GM18873 (cell line): ENCODE measurements around the gene ARMS2.

Experiments used
- ATAC-seq: cut with Tn5 transposase; IDR thresholded peaks from one replicate; pipeline ENCODE4 v1.9.1; 2021; ENCODE audit warnings: mild to moderate bottlenecking, moderate library complexity, moderate number of reproducible peaks; ENCODE audit not compliant: unreplicated experiment, low FRiP score

Gene ARMS2

DNA sequence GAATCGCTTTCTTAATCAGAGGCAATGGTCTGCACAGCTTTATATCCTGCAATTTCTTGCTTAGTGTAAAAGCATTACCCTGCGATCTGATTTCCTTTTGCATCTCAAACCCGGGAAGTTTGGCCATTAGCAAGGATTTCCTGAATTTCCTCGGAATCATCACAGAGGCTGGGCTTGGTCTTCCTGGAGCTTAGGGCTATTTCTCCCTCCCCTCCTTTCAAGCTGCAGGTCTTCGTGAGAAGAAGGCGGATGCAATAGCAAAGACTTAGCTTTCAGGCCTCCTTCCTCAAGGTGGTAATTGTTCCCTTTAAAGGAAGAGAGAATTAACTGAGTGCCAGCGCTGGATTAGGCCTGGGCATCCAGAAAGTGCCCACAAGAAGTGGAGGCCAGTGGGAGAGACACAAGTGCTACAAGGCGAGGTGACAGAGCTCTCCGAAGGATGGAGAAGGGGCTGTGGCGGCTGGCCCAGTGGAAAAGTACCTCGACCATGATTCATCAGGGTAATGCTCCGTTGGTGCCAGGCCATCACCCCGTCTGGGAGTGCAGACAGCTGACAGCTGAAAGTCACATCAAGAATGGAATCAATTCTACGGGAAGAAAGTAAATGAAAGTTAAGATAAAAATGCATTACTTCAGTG is 4.0 kb upstream of the ARMS2 start:
- ATAC-seq = no peak

DNA sequence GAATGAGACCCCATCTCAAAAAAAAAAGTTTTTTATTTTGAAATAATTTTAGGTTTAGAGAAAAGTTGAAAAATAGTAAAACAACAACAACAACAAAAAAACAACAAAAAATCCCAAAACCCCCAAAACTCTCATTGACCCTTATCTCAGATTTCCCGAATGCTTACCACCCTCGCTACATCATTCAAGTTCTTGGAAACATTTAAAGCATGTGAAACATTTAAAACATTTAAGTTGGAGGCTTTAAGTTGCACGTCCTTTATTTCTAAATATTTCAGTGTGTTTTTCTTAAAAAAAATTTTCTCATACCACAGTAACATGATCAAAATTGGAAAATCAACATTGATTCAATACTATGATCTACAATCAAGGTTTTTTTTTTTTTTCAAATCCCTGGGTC is 382 bp upstream of the ARMS2 start:
- ATAC-seq = no peak

- ATAC-seq = no peak
Observed at GRCh38 chr10:122455376-122456079, 1.1 kb downstream of the ARMS2 start.

DNA sequence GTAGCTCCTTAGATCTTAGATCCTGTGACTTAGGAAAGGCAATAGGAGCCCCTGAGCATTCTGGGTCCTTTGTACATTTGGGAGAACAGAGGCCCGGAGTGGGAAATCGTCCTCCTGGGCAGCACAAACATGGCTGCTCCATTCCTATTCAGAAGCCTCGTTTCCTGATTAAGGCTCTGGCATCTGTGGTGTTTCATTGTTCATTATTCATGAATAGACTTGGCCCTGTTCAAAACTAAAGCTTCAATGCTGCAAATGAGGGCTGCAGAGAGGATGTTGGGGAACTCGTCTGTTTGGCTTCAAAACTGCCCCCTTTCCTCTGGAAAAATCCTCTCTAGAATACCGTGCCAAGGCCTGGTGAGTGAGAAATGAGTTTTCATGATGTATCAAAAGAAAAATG is 3.5 kb downstream of the ARMS2 start:
- no peak for ATAC-seq

DNA sequence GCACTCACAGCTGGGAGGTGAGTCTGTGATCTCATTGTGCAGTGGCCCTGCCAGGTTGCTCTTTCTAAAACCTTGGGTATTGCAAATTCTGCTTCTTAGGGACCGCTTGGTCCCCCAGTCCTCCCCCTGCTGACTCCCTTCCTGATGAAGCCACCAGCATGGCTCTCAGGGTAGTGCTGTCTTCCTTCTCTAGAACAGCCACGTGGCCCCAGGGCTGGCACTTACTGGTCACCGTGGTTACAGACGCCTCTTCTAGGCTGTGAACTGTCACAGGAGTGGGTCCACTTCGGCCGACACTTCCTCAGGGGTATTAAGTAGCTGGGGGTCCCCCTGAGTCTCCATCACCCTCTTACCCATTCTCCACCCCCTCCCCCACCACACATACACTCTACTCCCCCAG is 4.2 kb downstream of the ARMS2 start:
- no peak for ATAC-seq

- no peak for ATAC-seq
Observed at GRCh38 chr10:122459561-122460273, 5.3 kb downstream of the ARMS2 start.

DNA sequence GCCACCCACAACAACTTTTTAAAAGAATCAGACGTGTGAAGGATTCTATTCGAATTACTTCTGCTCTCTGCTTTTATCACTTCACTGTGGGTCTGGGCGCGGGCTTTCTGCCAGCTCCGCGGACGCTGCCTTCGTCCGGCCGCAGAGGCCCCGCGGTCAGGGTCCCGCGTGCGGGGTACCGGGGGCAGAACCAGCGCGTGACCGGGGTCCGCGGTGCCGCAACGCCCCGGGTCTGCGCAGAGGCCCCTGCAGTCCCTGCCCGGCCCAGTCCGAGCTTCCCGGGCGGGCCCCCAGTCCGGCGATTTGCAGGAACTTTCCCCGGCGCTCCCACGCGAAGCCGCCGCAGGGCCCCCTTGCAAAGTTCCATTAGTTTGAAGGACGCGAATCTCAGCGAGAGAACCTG is 6.4 kb downstream of the ARMS2 start:
- no peak for ATAC-seq

GRCh38 chr10:122461367-122461728 is 6.9 kb downstream of the ARMS2 start, which contains the start of gene HTRA1:
Gene HTRA1 (plus strand): TSS chr10:122461553. CDS start chr10:122461653, 100 bp downstream.
- ATAC-seq = no peak

DNA sequence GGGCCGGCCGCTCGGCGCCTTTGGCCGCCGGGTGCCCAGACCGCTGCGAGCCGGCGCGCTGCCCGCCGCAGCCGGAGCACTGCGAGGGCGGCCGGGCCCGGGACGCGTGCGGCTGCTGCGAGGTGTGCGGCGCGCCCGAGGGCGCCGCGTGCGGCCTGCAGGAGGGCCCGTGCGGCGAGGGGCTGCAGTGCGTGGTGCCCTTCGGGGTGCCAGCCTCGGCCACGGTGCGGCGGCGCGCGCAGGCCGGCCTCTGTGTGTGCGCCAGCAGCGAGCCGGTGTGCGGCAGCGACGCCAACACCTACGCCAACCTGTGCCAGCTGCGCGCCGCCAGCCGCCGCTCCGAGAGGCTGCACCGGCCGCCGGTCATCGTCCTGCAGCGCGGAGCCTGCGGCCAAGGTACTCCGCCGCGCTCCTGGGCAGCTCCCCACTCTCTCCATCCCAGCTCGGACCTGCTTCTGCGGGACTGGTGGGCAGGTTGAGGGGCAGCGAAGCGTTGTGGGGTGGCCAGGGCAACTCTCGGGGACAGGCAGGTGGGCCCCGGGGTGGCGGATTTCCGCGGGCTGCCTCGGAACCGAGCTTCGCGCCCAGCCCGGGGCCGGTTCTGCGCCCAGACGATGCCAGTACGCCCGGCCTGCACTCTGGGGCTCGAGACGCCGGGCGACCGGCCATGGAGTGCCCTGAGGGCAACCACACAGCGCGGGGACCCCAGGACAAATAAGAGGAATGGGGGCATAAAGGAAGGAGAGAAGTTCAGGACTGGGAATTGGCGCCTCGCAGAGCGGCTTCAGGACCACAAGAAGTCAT is 7.5 kb downstream of the ARMS2 start:
- no peak for ATAC-seq

- ATAC-seq = no peak
Observed at GRCh38 chr10:122462533-122463465, 8.3 kb downstream of the ARMS2 start.

DNA sequence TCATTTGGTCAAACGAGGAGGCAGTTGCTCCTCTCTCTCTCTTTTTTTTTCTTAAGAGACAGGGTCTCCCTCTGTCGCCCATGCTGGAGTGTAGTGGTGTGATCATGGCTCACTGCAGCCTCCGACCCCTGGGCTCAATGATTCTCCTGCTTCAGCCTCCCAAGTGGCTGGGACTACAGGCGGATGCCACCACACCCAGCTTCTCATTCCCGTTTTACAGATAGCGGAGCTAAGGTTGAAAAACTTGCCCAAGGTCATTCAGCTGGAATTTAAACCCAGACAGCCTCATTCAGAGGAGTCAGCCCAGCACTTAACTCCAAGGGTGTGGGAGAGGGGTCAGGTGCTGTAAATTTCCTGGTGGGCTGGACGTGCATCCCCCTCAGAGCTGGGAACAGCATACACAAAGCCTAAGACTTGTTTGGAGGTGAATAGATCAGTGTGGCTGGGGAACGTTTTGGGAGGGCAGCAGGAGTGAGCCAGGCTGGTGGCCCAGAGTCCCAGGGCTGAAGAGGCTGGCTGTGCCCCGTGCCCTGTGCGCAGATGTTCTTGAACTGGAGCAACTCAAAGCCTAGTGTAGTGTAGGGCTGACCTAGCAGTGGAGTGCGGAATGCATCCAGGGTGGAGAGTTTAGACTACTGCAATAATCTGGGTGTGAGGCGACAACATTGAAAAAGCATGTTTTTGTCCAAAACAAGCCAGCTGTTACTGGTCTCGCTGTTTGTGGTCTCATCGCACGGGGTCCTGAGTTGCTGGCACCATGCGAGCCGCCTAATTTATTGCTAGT is 9.2 kb downstream of the ARMS2 start:
- ATAC-seq = no peak

- no peak for ATAC-seq
Observed at GRCh38 chr10:122464250-122464510, 9.7 kb downstream of the ARMS2 start.

DNA sequence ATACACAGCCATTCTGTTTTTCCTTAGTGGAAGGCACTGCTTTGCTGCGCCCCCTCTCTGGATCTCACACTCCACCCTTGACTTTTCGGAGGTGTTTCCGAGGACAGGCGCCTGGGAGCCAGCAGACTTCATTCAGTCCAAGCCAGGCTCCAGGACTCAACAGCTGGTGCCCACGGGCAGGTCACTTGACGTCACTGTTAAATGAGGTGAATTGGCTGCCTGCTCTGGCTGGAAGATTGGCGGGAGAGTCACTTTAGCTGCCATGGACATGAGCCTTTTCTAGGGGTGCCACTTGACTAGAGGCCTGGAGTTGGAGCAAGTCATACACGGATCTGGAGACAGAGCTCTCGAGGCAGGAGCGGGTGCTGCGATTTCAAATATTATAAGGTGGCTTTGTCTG is 10.1 kb downstream of the ARMS2 start:
- ATAC-seq = no peak

- ATAC-seq = no peak
Observed at GRCh38 chr10:122465401-122466040, 11.1 kb downstream of the ARMS2 start.

DNA sequence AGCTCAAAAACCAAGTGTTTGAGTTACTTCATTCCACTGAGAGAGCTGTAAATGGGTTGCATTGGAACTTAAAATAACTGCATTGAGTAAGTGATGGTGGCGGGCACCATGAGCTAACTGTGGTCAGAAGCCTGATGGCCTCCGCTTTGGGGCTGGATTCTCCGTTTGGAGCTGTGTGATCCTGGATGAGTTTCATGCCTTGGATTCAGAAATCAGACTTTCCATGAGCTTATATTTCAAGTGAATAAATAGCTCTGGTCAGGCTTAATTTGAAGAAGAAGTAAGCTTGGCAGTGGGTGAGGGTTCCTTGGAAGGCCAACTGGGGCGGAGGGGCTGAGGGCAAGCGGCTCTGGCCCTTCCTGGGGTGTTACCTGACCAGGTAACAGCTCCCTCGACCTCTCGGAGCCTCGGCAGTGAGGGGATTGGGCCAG is 12.5 kb downstream of the ARMS2 start:
- ATAC-seq = no peak

GRCh38 chr10:122467701-122468100 is 13.2 kb downstream of the ARMS2 start:
- no peak for ATAC-seq

- no peak for ATAC-seq
Observed at GRCh38 chr10:122468307-122468925, 14.0 kb downstream of the ARMS2 start.
